Femur (tissue), 1 donor: ENCODE results near the gene CXCL13.
"Not testable (repeated sequence)": the region's sequence is repeated elsewhere in the genome, so short reads cannot be mapped to it uniquely, and the experiment has no call there.

Experiments
- DNase-seq: peaks from one replicate; pipeline ENCODE4 v3.0.0-alpha.2; 2017

The CXCL13 gene

GRCh38 chr4:77613267-77613666 is 7.6 kb downstream of the CXCL13 start:
- peak; percentile 31 for DNase-seq

DNA sequence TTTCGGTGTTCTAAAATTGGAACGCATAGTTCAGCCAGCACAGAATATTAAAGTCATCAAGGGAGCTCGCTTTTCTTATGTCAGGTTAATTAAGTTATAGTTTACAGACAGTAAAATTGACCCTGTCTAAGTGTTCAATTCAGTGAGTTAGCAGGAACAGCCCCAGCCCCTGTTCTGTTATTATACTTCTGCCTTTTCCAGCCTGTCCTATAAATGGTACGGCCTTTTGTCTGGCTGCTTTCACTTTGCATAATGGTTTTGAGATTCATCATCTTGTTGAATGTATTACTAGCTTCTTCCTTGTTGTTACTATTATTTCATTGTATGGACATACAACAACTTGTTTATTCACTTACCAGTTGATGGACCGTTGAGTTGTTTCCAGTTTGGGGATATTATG is 9.5 kb downstream of the CXCL13 start:
- no peak for DNase-seq

GRCh38 chr4:77617203-77617602 is 11.6 kb downstream of the CXCL13 start:
- DNase-seq: no peak

DNA sequence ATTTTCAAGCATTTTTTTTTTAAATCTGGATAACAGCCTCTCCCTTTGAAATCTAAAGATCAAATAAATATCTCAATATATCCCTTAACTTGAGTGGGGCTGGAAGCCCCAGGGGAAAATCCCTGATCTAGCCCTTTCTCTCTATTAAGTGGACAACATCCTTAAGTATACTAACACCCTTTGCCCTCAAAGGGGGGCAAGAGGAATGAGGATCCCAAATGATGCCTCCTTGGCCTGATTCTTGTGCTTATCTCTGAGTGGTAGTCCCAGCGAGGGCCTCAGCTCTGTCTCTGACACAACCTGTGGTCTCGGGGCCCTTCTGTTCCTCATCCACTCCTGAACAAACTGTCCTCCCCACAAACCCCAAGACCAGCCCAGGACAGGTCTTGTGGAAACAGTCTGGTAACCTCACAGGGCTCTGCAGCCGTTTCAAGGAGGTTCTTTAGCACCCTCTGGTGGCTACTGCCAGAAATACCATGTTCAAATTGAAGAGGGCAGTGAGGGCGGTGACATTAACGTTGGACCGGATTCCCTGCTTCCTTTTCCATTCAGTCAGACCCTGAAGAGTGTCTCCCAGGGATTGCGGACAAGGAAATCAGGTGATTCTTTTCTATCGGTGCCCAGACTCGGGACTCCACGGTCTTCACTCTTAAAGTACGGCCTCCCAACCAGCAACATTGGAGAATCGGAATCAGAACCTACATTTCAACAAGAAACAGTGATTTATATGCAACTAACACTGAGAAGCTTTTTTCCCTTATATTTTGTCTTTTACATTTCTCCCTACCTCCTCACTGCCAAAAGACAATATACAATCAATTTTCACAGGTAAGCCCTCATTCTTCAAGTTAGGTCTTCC is 13.0 kb downstream of the CXCL13 start:
- DNase-seq: peak; percentile 81

DNA sequence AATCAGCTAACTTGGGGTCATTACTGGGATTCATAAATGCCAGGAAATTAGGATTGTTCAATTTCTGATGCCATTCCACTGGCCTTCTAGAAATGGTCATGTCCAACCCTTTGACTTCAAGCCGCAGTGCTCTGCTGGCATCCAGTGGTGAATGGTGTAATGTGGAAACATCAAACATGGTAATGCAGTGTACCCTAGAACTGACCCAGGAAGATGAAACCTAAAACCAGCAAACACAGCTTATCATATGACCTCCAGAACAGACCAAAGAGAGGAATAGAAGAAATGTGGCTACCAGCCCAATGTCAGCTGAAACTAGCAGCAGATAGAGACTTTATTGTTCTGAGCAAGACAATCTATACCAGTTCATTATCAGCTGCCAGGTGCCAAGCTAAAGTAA is 13.8 kb downstream of the CXCL13 start:
- DNase-seq: no peak

DNA sequence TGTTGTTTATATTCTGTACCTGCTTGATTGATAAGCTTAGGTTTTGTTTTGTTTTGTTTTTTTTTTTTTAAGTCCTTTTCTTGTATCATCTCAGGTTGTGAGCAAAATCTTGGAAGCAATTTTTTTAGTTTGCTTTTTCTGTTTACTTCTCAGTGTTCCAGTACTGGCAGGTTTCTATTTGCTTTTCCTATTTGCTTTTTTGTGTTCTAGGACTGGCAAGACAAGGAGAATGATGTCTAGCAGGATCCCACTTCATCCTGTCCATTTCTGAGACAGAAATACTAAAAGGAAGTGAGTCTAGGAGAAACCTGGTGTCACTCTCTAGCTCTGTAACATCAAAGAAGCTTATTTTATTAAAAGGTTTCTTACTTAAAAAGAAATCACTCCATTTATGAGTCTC is 15.6 kb downstream of the CXCL13 start:
- no peak for DNase-seq

- DNase-seq: no peak
These were observed 17.5 kb downstream of the CXCL13 start for GRCh38 chr4:77623091-77623490.

DNA sequence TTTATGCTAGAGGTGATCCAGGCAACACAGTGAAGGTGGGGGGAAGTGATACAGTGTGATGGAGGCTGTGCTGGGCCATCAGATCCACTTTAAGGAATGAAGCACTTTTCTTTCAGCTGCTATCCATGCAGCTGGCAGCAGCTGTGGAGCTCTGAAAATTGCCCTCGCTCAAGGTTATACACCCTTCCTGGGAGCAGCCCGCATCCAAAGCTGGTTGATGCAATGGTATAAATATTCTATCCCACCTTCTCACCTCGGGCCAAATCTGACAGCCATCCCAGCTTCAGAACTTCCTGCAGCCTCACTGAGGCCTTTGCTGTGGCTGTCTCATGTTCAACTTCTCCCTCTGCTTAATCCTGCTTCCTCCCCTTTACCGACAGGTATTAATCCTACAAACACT is 18.6 kb downstream of the CXCL13 start:
- no peak for DNase-seq

DNA sequence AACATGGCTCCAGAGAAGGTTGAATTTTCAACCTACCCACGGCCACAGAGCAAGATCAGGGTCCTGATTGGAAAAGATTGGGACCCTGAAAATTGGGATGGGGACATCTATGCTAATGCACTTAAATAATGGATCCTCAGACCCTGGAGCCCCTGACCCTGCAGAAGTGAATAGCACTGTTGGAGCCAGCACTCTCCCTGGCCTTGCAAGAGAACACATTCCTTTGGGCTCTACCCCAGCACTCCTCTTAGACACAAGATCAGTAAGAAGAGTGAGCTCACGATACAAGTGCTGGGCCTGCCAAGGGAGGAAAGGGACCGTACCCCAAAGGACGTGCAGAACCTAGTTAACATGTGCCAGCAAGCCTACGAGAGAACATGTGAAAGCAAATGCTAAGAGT is 19.9 kb downstream of the CXCL13 start:
- DNase-seq: no peak

- DNase-seq: no peak
These were observed 24.3 kb downstream of the CXCL13 start for GRCh38 chr4:77629885-77630284.

DNA sequence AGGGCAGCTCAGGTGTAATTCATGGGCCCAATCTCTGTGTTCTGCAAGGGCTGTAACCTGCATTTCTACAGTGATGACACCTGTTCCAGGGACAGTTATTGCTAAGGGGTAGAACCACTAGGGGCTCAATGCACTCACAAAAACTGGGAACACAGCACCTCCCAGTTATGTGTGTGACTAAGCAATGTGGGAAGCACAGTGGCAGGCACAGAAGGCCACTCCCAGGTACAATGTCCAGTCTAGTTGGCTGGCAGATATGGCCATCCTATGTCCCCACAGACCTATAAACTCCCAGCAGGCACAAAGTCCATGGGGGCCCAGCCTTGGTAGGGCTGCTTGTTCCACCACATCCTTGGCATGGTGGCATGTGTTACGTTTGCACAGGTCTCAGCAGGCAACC is 25.7 kb downstream of the CXCL13 start:
- DNase-seq: no peak

DNA sequence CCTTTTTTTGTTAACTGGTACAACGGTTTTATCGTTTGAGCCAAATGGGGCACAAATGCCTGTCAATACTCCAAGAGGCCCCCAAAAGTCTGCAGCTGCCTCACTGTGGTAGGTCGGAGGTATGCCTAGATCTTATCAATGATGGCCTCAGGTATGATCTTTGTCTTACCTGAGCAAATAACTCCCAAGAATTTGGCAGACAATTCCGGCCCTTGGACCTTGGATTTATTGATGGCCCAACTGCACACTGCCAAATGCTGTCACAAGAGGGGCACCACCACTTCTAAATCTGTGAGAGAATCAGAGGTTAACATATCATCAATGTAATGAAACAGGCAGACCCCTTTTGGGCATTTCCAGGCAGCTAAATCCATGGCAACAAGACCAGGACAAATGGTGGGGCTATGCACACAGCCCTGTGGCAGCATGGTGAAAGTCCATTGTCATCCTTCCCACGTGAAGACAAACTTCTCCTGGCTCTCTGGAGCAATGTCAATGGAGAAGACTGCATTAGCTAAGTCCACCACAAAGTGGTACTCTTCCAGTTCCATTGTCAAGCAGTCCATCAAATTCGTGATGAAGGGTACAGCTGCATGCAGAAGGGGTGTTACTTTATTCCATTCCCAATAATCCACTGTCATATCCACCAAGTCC is 28.6 kb downstream of the CXCL13 start:
- no peak for DNase-seq

GRCh38 chr4:77635246-77635645 is 29.6 kb downstream of the CXCL13 start:
- DNase-seq: no peak

DNA sequence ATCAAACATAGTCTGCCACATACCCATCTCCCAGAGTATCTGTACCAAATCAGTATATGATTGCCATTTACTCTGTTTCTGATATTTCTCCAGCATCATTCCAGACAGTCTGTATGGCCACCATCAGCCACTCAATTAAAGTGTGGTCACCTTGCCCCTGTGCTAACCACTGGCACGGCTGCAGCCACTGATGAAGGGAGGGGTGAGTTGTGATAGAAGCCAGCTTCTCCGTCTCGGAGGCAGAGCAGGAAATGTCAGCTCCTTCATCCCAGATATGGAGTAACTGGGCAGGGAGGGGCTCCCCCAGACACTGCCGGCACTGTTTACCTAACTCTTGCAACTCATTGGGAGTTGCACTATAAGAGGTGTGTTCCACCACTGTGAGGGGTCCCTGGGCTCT is 30.3 kb downstream of the CXCL13 start:
- no peak for DNase-seq

- no peak for DNase-seq
These were observed 31.3 kb downstream of the CXCL13 start for GRCh38 chr4:77636902-77637301.

DNA sequence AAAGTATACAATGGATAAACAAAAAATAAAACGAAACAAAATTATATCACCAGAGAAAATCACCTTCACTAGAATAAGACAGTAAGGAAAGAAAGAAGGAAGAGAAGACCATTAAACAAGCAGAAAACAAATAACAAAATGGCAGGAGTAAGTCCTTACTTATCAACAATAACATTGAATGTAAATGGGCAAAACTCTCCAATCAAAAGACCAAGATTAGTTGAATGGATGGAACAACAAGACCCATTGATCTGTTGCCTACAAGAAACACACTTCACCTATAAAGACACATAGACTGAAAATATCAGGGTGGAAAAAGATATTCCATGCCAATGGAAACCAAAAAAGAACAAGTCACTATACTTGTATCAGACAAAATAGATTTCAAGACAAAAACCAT is 38.4 kb downstream of the CXCL13 start:
- not testable (repeated sequence) for DNase-seq

DNA sequence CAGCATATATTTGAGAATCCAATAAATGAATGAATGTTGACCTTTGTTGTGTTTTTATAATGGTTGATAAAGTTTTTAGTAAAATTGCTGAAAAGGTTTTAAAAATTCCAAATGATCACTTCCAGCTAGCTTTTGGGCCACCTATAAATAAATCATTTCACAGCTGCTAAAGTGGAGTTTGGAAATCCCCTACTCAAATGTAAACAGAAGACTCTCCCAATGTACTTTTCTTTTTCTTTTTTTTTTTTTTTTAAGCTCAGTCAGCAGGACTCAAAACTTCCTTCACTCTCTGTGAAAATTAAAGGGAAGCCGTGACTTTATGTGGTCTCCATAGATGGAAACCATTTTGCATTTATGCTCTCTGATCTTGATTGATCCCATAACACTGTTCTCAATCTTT is 45.2 kb downstream of the CXCL13 start:
- no peak for DNase-seq

- no peak for DNase-seq
These were observed 46.2 kb downstream of the CXCL13 start for GRCh38 chr4:77651820-77652219.

DNA sequence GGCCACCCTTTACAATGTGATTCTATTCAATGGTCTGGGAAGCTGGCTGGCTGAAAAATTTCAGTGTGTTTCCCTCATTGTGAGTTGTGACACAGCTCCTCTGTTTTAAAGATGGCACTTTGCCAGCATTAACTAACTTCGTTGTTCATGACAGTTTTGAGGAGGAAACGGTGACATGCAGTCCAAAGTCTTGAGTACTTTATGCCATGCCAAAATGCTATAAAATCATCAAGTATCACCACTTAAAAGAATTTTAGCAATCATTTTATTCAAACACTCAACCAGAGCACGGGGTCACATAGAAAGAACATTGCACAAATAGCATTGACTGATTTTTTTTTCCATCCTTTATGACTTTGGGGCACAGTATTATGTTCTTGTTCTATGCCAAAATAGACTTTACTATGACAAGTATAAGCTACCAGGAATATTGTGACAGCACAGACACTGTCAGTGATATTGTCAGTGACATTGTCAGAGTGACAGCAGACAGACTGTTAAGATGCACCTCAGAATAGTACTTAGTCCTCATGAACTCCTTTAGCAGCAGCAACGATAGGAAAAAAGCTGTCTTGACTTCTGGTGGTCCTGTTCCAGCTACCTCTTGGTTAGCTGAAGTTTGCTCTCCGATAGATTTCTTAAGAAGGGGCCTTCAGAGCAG is 46.7 kb downstream of the CXCL13 start:
- no peak for DNase-seq

GRCh38 chr4:77653162-77653758 is 47.6 kb downstream of the CXCL13 start:
- DNase-seq: no peak

DNA sequence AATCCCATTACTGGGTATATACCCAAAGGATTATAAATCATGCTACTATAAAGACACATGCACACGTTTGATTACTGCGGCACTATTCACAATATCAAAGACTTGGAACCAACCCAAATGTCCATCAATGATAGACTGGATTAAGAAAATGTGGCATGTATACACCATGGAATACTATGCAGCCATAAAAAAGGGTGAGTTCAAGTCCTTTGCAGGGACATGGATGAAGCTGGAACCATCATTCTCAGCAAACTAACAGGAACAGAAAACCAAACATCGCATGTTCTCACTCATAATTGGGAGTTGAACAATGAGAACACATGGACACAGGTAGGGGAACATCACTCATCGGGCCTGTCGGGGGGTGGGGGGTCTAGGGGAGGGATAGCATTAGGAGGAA is 54.7 kb downstream of the CXCL13 start:
- not testable (repeated sequence) for DNase-seq
